NOMO-1 (cell line): Measurements from ENCODE around the gene RELN.

Experiments used
- DNase-seq, 2 experiments: peaks; one replicate each; lab custom pipeline; 2025; ENCODE audit not compliant: unreplicated experiment in 2 of 2; lab: John Stamatoyannopoulos, UW

The RELN gene

DNA sequence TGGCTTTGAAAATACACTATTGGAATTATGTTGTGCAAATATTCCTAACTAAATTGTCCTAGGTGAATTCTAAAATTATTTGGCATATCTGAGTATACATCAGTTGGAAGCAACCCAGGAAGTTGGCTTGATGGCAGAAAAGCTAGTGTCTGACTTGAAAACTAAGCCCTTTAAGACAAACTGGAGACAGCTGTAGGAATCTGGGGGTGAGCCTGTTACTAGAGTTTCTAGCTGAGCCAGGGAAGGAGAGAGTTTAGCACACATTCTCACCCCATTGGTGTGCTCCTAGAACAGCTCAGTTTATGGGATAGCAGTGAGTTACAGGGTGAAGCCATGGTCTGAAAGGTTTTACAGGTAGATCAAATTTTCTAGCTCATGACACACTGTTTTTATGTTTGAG, 333.2 kb downstream of the RELN start:
- DNase-seq = no peak

DNA sequence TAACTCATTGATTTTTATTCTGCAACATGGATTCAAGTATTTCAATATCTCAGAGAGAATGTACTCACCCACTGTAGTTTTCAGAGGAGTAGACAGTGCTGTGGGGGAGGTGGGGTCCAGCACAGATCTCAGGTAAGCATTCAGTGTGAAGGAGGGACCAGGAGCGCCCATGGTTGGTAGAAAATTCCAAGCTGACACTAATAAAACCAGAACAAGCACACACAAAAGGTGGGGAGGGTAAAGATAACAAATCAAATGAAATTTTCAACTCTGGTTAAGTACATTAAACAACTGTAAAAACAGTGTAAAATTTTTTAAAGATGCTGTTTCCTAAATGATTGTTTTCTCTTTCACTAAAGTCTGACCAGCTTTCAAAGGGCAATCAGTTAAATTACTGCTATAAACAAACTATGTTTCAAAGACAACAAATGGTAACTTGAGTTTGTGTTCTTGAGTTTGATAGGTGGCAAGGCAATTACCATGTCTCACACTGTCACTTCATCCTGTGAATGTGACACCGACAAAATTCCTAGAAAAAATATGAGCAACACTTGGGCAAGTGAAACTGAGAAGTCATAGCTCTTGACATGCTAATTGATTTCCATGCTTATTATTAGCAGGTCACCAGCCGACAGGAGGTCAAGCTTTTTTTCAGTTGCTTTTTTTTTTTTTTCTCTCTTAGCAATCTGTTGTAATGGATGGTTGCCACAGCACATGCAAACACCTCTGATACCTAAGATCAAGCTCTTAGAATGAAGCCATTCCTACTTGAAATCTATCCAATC, 337.7 kb downstream of the RELN start:
- no peak for DNase-seq

DNA sequence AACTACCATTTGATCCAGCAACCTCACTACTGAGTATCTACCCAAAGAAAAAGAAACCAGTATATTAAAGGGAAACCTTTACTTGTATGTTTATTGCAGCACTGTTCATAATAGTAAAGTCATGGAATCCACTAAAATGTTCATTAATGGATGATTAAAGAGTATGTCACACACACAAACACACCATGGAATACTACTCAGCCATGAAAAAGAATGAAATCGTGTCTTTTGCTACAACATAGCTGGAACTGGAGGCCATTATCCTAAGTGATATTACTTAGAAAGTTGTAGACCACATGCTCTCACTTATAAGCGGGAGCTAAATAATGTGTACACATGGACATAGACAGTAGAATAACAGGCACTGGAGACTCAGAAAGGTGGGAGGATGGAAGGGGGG, 340.4 kb downstream of the RELN start:
- no peak for DNase-seq

DNA sequence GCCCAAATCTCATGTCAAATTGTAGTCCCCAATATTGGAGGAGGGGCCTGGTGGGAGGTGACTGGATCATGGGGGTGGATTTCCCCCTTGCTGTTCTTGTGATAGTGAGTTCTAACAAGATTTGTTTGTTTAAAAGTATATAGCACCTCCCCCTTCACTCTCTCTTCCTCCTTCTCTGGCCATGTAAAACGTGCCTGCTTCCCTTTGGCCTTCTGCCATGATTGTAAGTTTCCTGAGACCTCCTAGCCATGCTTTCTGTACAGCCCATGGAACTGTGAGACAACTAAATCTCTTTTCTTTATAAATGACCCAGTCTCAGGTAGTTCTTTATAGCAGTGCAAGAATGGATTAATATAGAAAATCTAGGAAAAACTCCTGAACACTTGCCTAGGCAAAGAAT, 341.3 kb downstream of the RELN start:
- DNase-seq = no peak

DNA sequence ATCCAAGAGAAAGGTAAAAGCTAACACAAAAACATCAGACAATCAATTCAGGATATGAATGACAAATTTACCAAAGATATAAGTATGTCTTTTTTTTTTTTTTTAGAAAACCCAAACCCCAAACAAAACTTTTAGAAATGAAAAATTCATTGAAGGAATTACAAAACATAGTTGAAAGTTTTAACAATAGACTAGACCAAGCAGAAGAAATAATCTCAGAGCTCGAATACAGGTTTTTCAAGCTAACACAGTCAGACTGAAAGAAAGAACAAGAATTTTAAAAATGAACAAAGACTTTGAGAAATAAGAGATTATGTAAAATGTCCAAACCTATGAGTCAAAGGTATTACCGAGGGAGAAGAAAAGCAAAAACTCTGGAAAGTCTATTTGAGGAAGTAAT, 345.1 kb downstream of the RELN start:
- DNase-seq = no peak

DNA sequence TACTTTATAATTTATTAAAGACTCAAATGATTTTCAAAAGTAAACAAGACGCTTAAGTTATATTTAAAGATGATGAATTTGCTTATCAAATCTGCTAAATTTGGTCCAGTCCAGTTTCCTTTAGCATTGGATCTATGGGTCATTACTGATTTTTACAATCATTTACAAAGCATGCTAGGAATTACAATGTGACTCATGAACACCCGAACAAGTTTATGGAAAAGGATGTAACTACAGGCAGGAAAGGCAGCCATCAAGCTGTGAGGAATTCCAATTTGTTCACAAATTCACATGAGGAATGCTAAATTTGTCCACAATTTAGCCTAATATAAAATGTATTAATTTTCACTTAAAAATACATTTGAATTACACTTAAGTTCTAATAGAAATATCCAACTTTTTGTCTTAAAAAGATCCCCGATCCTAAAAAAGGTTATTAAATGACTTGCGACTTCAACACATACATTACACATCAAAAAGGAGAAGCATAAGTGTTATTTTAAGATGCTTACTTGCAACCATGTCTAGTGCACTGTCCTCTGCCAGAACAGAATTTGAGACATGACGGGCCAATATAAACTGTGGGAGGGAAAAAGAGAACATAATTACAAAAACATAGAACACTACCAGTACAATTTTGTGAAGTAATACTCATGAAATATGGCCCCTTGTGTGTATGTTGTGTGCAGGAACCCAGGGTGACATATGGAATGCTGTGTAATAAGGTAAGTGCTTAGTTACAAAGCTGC, 349.3 kb downstream of the RELN start:
- DNase-seq = no peak

DNA sequence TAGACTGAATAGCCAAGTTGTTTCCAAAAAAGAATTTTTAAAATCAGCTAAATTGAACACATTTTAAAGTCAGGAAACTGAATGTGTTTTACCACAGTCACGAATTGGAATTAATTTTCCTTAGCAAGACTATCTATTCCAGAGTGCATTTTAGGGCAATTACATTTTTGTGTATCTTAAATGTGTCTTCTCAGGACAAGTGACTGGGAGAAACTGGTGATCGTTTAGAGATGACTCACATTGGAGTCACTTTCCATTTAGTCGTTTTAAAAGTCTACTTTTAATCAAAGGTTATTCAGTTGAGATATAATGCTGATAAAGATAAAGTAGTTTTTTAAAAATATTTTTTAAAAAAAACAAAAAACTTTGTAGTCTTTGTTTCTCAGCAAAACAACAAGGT, 351.7 kb downstream of the RELN start:
- DNase-seq = no peak

DNA sequence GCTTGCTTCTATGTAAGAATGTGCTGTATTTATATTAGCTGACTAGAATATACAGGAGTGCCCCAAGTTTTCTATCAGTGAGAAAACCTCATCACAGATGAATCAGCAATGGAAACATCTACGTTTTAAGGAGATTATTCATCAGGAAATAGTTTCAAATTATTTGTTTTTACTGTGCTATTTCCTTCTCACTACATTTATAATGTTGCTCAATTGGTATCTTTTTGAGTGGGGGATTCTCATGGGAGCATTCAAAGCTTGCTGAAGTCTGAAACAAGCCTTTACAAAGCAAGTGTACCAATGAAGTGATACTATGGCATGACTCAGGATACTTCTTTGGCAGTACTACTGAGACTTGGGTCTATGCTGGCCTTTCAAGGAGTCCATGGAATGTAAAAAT, 352.4 kb downstream of the RELN start:
- DNase-seq = no peak

DNA sequence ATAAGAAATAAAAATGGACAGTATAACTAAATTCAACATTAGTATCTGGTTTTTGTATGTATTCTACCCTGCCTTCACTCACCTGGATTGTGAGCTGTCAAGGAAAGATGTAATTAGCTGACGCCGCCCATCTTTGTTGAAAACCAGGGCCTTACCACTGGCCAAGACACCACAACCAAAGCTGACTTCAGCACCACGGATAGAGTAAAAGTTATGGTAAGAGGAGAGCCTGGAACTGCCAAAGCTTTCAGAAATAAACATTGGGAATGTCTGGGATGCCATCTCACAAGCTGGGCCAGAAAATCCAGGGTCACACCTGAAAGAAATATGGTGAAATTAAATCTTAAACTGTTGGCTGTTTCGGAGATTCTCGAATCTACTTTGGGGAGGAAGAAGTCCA, 353.3 kb downstream of the RELN start:
- no peak for DNase-seq

DNA sequence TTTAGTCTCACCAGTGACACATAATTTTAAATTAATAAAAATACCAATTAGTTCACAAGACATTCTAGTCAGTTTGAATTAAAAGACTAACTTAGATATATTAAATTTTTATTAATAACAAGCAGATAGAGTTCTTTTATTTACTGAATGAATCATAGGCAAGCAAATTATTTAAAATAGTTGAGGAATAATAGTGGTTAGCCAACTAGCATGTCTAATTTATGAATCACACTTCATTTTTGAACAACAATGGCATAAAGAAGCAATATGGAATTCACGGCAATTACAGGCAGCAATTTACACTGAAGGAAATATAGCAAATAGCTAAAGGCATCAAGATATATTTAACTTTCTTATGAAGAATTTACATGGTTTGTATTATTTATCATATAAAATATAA, 356.5 kb downstream of the RELN start:
- no peak for DNase-seq

DNA sequence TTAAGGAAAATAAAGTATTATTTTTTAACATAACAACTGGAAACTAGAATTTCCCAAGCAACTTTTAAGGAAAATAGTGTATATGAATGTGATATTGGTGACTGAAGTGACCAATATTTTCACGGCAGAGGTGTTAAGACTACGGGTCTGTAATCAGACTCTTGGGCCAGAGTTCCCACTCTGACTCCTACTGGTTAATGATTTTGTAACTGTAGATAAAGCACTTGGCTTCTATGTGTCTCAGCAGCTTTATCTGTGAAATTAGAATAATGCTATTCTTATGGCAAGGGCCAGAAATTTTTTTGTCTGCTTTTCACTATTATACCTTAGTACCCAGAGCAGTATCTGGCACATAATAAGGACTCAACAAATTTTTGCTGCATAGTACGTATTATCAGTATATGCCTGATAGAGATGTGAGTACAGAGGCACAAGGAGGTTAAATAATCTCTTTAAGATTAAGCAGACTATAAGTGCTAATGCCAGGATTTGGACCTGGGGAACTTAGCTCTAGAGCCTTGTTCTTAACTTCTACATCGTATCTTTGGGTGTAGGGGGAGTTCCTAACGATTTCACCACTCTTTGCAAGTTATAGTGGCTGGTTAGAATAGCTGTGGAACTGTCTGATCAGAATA, 357.3 kb downstream of the RELN start:
- no peak for DNase-seq

DNA sequence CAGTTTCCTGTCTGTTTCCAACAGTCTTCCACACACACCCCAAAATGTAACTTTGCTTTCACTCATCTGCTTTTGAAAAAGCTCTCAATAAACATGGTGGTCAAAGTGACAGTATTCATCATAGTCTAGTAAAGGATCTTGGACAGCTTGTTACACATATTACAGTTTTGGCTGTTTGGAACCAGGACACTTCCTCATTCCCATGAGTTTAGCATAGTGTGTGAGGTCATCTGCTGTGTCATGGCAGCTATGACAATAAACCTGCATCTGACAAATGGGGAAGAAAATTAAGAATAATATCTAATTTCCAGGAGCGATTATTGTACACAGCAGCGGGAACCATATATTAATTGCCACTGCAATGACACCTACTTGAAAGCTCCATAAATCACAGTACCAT, 359.1 kb downstream of the RELN start:
- DNase-seq = no peak

DNA sequence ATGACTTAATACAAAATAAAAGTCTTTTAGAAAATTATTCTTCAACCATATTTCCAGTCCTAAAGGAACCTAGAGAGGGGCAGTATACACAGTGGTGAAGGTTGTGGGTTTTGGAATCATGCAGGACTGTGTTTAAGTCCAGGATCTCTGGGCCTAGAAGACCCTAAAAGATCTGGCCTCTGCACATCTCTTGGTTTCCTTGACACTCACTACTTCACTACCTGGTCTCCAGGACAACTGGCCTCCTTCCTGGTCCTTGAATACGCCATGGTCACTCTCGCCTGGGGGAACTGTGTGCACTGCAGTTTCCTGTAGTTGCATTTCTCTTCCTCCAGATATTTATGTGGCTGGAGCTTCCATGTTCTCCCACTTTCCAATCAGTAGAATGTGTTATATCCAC, 360.7 kb downstream of the RELN start:
- no peak for DNase-seq

DNA sequence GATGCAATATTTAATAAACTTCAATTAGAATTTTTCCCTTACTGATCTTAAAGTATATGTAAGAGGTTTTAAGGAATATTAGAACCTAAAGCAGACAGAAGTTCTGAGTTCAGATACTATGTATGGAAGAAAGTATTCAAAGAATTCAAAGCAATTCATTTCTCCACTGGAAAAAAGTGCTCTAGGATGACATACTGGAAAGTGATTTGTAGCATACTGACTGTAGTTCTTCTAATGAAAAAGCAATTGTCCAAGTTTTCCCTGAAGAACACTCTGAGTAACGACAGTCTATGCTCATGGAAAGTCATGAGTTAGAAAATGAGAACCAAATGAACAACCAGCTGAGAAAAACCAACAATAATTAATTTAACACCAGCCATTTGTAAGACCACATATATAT, 362.7 kb downstream of the RELN start:
- DNase-seq = no peak

DNA sequence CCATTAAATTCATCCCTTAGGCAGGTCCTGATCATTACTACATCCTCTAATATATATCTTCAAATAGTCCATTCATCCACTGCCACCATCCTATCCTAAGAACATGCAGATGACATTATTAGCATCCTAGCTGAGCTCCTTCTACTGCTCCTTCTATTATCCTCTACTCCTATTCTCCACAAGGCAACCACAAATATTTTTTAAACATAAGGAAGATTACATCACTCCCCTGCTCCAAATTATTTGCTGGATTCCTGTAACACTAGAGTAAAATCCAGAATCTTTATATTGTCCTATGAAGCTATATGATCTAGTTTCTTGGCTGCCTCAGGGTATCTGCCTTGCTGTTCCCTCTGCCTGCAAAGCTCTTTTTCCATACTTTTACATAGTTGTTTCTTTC, 367.2 kb downstream of the RELN start:
- no peak for DNase-seq

DNA sequence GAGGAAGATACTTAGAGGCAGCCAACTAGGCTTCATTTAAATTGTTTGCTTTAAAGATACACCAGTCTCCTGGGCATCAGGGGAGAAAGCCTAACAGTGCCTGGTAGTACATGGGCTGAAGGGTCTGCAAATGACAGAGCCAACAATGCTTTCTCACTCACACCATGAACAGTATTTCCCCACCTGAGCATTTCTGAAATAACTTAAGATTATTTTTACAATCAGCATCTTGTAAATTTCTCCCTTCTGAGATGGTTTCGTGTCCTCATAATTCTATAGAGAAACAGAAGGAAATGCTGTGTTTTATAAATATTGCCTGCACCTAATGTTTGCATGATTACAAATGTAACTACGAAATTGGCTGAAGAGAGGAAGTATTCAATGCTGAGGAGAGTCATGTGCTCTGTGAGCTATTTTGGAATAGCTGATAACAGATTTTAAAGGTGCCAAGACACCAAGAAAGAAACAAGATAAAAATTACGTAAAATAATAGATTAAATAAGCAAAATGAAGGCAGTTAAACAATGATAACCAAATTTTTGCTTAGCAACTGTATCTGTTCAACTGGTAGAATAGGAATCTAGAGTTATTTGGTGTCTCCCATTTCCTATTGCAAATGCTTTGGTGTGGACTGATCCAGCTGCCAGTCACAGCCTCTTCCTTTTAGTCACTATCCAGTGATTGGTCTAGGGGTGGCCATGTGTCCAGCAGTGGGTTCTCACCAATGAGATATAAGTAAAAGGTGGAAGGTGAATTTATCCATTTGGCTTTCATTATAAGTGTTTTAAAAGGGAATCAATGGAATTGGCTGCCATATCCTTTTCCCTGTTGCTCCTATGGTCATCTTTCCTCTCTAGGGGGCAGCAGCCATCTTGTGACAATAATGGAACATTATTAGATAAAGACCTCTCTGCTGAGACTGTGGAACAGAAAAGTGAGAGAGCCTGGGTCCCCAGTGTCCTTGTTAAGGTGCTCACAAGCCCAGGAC, 375.5 kb downstream of the RELN start:
- DNase-seq = no peak

DNA sequence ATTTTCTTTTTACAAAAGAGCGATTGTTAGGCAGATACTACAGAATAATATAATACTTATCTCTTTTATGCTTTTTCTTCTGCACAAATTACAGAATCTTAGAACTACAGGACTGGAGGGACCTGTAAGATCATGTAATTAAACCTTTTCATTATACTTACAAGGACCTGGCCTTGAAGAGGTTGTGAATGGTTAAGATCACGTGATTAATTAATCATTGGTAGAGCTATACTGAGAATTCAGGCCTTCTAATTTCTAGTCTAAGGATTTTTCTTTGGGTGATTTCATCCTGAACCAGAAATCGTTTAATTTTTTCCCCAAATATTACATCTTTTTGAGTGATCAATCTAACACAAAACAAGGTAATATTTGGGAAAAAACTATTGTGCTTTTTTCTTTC, 379.7 kb downstream of the RELN start:
- no peak for DNase-seq

DNA sequence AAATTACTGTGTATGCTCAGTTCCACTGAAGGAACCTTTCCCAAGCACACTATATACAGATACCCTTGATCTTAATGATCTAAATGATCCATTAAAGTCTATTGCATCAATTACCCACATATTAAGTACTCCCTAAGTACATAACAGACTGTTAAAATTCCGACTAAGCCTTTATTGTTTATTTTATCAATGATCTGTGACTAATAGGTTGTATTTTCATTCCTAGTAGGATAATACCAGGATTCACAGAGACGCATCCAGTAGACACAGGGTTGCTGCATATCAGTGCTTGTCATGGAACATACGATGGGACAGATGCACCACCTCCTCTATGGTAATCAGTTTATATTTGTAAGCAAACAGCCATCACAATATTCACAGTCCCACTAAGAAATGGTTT, 383.8 kb downstream of the RELN start:
- no peak for DNase-seq

DNA sequence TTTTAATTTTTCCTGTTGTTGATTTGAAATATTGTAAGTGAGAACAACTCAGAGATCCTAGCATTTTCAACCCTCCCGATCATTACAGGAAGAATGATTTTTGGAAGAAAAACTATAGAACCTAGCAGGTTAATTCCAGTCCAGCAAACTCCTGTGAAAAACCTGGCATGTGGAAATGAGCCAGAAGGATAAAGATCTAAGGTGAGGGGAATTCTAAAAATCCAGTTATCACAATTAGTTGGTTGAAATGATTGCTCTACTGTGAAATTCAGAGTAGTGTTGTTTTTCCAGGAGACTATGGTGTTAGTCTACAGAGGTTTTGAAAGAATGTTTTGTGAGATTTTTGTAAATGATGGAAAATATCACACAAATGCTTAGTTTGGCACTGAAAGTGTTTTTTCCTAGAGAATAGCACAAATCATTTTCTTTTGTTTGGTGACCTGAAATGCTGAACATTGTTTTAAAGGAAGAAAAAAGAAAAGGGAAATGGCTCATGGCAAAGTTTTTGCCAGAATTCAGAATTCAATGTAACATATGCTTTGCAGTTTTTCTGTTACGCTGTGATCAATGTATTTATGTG, 391.0 kb downstream of the RELN start:
- no peak for DNase-seq

DNA sequence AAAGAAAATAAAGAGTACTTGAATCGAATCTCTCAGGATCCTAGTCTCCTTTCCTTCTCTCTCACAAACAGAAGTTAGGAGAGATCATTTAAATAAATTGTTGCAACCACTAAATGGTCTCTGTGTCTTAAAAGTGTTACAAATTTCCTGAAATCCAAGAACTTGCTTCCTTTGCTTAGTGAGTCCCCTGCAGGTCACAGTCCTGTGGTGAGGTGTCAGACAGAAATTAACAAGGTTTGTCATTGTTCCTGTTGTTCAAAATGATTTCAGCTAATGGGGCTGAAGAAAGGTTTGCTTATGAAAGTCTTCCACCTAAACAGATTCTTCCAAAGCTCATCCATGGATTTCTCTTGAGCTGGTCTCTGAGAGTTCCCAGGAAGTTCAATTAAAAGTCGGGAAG, 391.9 kb downstream of the RELN start:
- DNase-seq = no peak
